WTC11 (cell line): ENCODE data around the gene HTR1A. TPM values are rescaled to one million over a fixed set of nuclear protein-coding genes. Genes with fewer than 3 reads are reported as not detected.

Experiments used
- ATAC-seq: fragments of 200-7000 bp; cut with Tn5 transposase; 2 replicates; pipeline ENCODE4 v1.10.0; 2021; ENCODE audit warnings: mild to moderate bottlenecking, moderate library complexity
- CTCF ChIA-PET: fragments of 300-600 bp; sonication (Branson Sonifier 250); formaldehyde crosslinking; loops from one replicate; lab custom pipeline; 2021; ENCODE audit warnings: antibody characterized with exemption; lab: Charles Lee
- POLR2A ChIA-PET: fragments of 350-600 bp; sonication (Branson Sonifier 250); formaldehyde crosslinking; loops from one replicate; lab custom pipeline; 2021; ENCODE audit warnings: antibody characterized with exemption; lab: Charles Lee
- DNase-seq: peaks from one replicate; pipeline ENCODE4 v3.0.0; 2021; ENCODE audit warnings: low spot score
- H3K27ac Mint-ChIP-seq: 2 replicates; pipeline ENCODE4 v1.8.0; 2021; ENCODE audit warnings: mixed read lengths
- H3K27me3 Mint-ChIP-seq: 2 replicates; pipeline ENCODE4 v1.8.0; 2021; ENCODE audit warnings: low read depth, mild to moderate bottlenecking, moderate library complexity, mixed read lengths
- H3K36me3 Mint-ChIP-seq: 2 replicates; pipeline ENCODE4 v1.8.0; 2021; ENCODE audit warnings: mixed read lengths
- H3K4me1 Mint-ChIP-seq: 2 replicates; pipeline ENCODE4 v1.8.0; 2022; ENCODE audit warnings: mixed read lengths
- H3K4me3 Mint-ChIP-seq: 2 replicates; pipeline ENCODE4 v1.8.0; 2021; ENCODE audit warnings: mild to moderate bottlenecking, moderate library complexity, mixed read lengths
- H3K9me3 Mint-ChIP-seq: 2 replicates; pipeline ENCODE4 v1.8.0; 2021; ENCODE audit warnings: mixed read lengths
- ATF6 ChIP-seq: sonication (generic); formaldehyde crosslinking; IDR thresholded peaks from 2 replicates; pipeline ENCODE4 v1.8.1; 2023; ENCODE audit warnings: mild to moderate bottlenecking, missing genetic modification reagents
- CDX4 ChIP-seq: fragments of 250-450 bp; sonication (Bioruptor Pico); IDR thresholded peaks from 2 replicates; pipeline ENCODE4 v1.9.0; 2021; ENCODE audit warnings: moderate library complexity, mild to moderate bottlenecking, inconsistent platforms, borderline replicate concordance
- E2F4 ChIP-seq: sonication (generic); formaldehyde crosslinking; IDR thresholded peaks from 2 replicates; pipeline ENCODE4 v1.8.1; 2022; ENCODE audit warnings: low read depth, mild to moderate bottlenecking, moderate library complexity, missing genetic modification reagents, borderline replicate concordance
- FOXK1 ChIP-seq: sonication (generic); formaldehyde crosslinking; IDR thresholded peaks from 2 replicates; pipeline ENCODE4 v1.8.0; 2022; ENCODE audit warnings: mild to moderate bottlenecking, moderate library complexity, missing genetic modification reagents
- JUN ChIP-seq: sonication (generic); formaldehyde crosslinking; IDR thresholded peaks from 2 replicates; pipeline ENCODE4 v1.8.0; 2023; ENCODE audit warnings: mild to moderate bottlenecking, missing genetic modification reagents
- MLX ChIP-seq: sonication (generic); formaldehyde crosslinking; IDR thresholded peaks from 2 replicates; pipeline ENCODE4 v1.8.1; 2023; ENCODE audit warnings: mild to moderate bottlenecking, missing genetic modification reagents, moderate library complexity
- NFYB ChIP-seq: sonication (generic); formaldehyde crosslinking; conservative IDR thresholded peaks from 2 replicates; pipeline ENCODE4 v1.8.0; 2022; ENCODE audit warnings: low read depth, missing genetic modification reagents
- PRDM15 ChIP-seq: sonication (generic); formaldehyde crosslinking; IDR thresholded peaks from 2 replicates; pipeline ENCODE4 v1.8.0; 2022; ENCODE audit warnings: missing genetic modification reagents
- PRRX2 ChIP-seq: fragments of 250-450 bp; sonication (Bioruptor Pico); IDR thresholded peaks from 2 replicates; pipeline ENCODE4 v1.8.0; 2021; ENCODE audit warnings: mild to moderate bottlenecking
- RELA ChIP-seq: sonication (generic); formaldehyde crosslinking; IDR thresholded peaks from 2 replicates; pipeline ENCODE4 v1.8.1; 2022; ENCODE audit warnings: missing genetic modification reagents, mild to moderate bottlenecking, borderline replicate concordance
- TEAD4 ChIP-seq: sonication (generic); formaldehyde crosslinking; IDR thresholded peaks from 2 replicates; pipeline ENCODE4 v1.8.0; 2022; ENCODE audit warnings: mild to moderate bottlenecking, missing genetic modification reagents
- ZNF281 ChIP-seq: sonication (generic); formaldehyde crosslinking; IDR thresholded peaks from 2 replicates; pipeline ENCODE4 v1.8.0; 2023; ENCODE audit warnings: mild to moderate bottlenecking, missing genetic modification reagents
- ZNF512 ChIP-seq: sonication (generic); formaldehyde crosslinking; IDR thresholded peaks from 2 replicates; pipeline ENCODE4 v1.8.1; 2022; ENCODE audit warnings: missing genetic modification reagents, borderline replicate concordance
- ZSCAN18 ChIP-seq: fragments of 250-450 bp; sonication (Bioruptor Pico); IDR thresholded peaks from 2 replicates; pipeline ENCODE4 v2.1.2; 2022; ENCODE audit warnings: mild to moderate bottlenecking, moderate library complexity
- total RNA-seq: library from RNA; stranded (reverse); gene quantifications from 3 replicates; pipeline ENCODE4 v1.2.3, GENCODE V29; 2021

Gene HTR1A
- total RNA-seq, 1 experiment from 2014 or later = 0.52 TPM

- H3K4me3 Mint-ChIP-seq = no peak overlapping the region
- DNase-seq (no peak), ATAC-seq (no peak)
- H3K36me3 Mint-ChIP-seq = no peaks in the 10 kb centered on the region
- POLR2A ChIA-PET = no interaction called here
- H3K27ac Mint-ChIP-seq = no peak overlapping the region
- H3K9me3 Mint-ChIP-seq = no peaks in the 10 kb centered on the region
- H3K27me3 Mint-ChIP-seq = no peaks in the 10 kb centered on the region
- H3K4me1 Mint-ChIP-seq = peaks cover 33% of the 10 kb centered on the region
- TF ChIP-seq RELA (CRISPR knock-in tag) = no peak
- TF ChIP-seq ZSCAN18 (CRISPR knock-in tag) = no peak
- TF ChIP-seq JUN = no peak
- TF ChIP-seq ZNF281 (CRISPR knock-in tag) = no peak
- TF ChIP-seq MLX = no peak
- no peak for TF ChIP-seq PRDM15 (CRISPR knock-in tag)
- no peak for TF ChIP-seq ZNF512
- TF ChIP-seq TEAD4 (CRISPR knock-in tag) = no peak
- TF ChIP-seq E2F4 (CRISPR knock-in tag) = no peak
- CTCF ChIA-PET = interaction anchor here (0.6 kb wide), 1 partner anchor 452 kb away, joined by 3 read pairs; no protein-coding TSS in a partner anchor
These were observed 38.3 kb downstream of the HTR1A start for GRCh38 chr5:63923914-63924313.

- H3K9me3 Mint-ChIP-seq = 0 out of 2 replicates have a peak, but pooled peaks cover 6% of the 10 kb centered on the region
- CTCF ChIA-PET = interaction anchor here (0.6 kb wide), 1 partner anchor 235 kb away, joined by 5 read pairs; no protein-coding TSS in a partner anchor
- TF ChIP-seq PRRX2 (CRISPR knock-in tag) (no peak), FOXK1 (CRISPR knock-in tag) (no peak), ATF6 (CRISPR knock-in tag) (no peak), NFYB (CRISPR knock-in tag) (no peak), CDX4 (CRISPR knock-in tag) (no peak)
These were observed 42.3 kb downstream of the HTR1A start for GRCh38 chr5:63919763-63920478.

More at GRCh38 chr5:63919763-63920478, 42.3 kb downstream of the HTR1A start:
- Mint-ChIP-seq H3K36me3 (no peaks in the 10 kb centered on the region), H3K4me1 (peaks cover 32% of the 10 kb centered on the region), H3K4me3 (no peak overlapping the region), H3K27ac (no peak overlapping the region), H3K27me3 (no peaks in the 10 kb centered on the region)
- ATAC-seq = peak; percentile 51
- no peak for DNase-seq
- POLR2A ChIA-PET = no interaction called here
